NCI-H2171 treated with DMSO at 0.1 percent for 48 hours (cell line): ENCODE results near the gene KTN1.

ENCODE experiments used
- DNase-seq: peaks from one replicate; lab custom pipeline; 2025; lab: John Stamatoyannopoulos, UW

KTN1 gene

DNA sequence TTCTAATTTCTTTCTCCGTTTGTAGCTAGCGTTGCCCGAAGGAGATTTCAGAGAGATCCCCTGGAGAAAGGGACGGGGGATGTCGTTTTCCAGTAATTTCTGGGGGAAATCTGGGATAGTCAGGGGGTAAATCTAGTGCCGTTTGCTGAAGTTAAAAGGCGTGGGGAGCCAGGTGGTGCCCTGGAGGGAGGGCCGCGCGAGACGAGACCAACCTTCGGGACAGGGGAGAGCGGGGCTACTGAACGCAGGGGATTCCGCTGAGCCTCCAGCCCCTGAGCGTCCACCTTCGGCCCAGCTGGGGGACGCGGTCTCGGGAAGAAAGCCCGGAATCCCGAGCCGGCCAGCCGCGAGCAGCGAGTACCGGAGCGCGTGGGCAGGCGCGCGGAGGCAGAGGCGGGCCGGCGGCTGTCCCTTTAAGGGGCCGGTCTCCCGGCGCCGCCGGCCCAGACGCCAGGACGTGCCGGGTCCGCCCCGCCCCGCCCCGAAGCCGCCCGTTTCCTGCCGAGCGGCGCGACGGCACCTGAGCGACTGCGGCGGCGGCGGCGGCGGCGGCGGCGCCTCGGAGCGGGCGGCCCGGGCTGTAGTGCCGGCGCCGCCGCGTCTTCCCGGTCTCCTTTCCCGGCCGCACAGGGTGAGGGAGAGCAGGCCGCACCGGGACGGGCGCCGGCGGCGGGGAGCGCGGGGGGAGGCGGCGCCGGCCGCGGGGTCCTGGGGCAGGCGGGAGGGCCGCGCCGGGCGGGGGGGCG is at the start of gene KTN1:
Gene KTN1, plus strand, starts transcription at position 484 of the 746 bp plus-strand sequence. CDS start 31,842 bp downstream, outside the sequence.
- DNase-seq = peak; percentile 86

GRCh38 chr14:55530464-55530863 is 49.5 kb upstream of the KTN1 start:
- peak; percentile 15 for DNase-seq

GRCh38 chr14:55532645-55533344 is 47.2 kb upstream of the KTN1 start:
- peak; percentile 83 for DNase-seq

- no peak for DNase-seq
These were observed 46.0 kb upstream of the KTN1 start for GRCh38 chr14:55533960-55534359.

DNA sequence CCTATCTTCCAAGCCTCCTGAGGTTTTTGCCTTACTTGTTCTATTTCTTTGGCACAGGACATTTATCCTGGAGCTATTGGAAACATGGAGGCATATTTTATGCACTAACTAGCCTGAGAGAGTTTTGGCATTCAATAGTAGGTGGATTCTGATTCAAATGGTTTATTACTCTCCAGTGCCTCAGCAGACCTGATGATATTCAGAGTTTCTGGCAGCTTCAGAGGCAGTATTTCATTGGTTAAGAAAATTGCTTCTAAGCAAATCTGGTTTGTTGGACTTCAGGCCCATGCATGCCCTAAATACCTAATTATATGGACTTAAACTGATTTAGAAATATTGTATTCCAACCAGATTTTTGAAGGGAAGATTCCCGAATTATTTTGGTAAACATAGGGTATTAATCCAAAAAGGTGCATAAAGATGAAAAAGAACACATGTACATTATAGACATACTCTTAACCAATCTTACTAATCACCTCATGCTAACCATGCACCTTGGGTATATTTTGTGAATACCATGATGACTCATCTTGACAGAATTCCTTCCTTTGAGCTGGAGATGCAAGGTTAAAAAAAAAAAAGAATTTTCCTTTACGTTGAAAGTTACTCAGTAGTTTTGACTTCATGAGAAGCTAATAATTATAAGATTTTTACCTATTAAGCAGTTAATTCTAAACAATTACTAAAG is 44.3 kb upstream of the KTN1 start:
- DNase-seq = no peak

DNA sequence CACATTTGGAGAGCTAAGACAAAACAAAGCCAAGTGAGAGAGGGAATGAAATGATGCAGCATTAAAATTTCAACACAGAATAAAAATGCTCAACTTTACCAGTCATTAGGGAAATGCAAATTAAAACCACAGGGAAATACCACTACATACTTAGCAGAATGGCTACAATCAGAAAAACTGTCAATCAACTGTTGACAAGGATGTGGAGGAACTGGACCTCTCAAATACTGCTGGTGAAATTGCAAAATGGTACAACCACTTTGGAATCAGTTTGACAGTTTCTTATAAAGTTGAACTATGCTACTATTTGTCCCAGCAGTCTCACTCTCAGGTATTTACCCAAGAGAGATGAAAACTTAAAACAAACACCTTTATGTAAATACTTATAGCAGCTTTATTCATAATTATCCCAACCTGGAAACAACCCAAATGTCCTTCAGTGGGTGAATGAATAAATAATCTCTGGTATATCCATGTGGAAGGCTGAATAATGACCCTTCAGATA is 43.8 kb upstream of the KTN1 start:
- DNase-seq = no peak

DNA sequence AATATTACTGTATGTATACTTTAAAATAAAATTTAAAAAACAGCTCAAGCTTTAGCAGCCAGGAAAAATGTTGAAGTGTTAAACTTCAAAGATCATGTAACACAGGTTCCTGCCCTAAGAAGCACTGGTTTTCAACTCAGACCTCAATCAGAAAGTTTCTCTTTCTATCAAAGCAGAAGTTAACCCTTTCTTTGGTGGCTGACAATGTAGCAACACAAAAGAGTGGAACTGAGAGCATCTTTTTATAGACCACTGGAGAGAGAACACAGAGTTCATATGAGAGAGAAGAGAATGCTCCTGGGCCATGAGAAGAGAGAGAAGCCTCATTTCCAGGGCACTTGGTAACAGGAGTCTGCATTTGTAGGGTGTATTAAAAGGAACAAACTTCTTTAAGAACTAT is 42.2 kb upstream of the KTN1 start:
- DNase-seq = no peak

- no peak for DNase-seq
These were observed 40.0 kb upstream of the KTN1 start for GRCh38 chr14:55539975-55540374.

DNA sequence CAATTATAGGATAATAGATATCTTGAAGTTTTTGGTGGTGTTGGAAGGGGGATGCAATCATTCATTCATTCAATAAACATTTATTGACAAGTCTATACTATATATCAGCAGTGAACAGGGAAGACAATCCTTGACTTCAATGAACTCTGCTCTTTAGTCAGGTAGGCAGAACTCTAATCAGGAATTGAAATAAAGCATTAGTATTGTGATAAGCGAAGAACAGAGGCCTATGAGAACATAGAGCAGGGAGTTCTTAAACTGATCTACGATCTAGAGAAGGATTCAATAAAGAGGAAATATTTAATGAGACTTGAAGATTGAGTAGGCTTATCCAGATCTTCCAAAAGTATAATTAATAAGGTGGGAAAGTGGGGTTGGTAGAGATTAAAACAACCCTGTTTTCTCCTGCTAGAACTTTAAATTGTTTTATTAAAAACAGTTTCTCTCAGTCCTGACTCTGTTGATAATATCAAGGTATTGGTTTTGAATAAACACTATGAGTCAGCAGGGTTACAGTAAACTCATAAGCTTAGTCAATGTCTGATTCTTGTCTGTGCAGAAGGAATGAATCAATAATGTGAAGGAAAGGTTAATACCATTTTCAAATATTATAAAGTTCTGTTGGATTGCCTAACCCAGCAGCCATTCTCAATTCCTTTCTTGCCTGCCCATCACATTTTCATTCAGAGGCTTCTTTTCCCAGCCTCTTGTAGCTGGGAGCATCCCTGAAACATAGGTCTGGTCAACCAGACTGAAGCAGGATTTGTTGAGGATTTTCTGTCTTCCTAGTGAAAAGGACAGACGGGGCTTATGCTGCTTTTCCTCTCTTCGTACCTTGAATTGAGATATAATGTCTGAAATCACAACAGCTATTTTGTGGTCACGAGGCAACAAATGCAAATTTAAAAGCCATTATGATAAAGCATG is 38.9 kb upstream of the KTN1 start:
- no peak for DNase-seq

DNA sequence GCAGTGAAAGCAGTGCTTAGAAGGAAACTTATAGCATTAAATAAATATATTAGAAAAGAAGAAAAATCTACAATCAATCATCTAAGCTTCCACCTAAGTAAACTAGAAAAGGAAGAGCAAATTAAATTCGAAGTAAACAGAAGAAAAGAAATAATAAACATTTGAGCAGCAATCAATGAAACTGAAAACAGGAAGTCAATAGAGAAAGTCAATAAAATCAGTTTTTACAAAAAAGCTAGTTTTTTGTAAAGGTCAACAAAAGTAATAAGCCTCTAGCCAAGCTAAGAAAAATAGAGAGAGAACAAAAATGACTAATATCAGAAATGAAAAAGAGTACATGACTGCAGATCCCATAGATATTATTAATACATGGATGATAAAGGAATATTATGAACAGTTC is 34.2 kb upstream of the KTN1 start:
- DNase-seq = no peak

DNA sequence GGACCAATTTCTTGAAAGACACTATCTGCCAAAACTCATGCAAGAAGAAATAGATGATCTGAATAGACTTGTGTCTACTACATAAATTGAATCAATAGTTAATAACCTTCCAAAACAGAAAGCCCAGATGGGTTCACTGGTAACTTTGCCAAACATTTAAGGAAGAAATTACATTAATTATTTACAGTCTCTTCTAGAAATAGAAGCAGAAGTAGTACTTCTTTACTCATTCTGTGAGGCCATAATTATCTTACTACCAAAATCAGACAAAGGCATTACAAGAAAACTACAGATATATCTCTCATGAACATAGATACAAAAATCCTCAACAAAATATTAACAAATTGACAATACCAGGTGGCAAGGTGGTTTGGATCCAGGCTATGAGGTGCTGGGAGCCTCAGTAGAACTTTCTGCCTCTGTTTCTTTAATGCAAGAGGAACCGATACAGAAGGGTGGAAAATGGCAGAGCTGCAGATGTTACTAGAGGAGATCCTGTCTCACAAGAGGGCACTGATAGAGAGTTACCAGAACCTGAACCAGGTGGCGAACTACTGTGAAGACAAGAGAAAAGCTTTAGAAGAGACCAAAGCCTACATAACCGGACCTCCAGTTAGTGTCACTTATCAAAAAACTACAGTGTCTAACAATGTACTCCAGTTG is 33.7 kb upstream of the KTN1 start:
- no peak for DNase-seq

- no peak for DNase-seq
These were observed 32.2 kb upstream of the KTN1 start for GRCh38 chr14:55547650-55548315.

GRCh38 chr14:55553791-55554190 is 26.2 kb upstream of the KTN1 start:
- DNase-seq = no peak

- peak; percentile 49 for DNase-seq
These were observed 22.9 kb upstream of the KTN1 start for GRCh38 chr14:55556929-55557623.

DNA sequence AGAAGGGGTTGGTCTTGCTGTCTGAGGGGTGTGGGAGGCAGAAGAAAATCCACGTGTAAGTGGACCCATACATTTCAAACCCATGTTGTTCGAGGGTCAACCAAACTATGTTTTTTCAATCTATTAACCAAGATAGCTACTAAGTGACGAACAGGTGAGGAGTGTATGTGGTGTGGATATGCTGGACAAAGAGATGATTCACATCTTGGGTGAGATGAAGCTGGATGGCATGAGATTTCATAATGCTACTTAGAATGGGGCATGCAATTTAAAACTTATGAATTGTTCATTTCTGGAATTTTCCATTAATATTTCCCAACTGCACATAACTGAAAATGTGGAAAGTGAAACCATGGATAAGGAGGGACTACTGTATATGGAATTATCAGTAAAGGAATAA is 17.9 kb upstream of the KTN1 start:
- no peak for DNase-seq

GRCh38 chr14:55568618-55569017 is 11.4 kb upstream of the KTN1 start:
- DNase-seq = no peak

- DNase-seq = no peak
These were observed 8.7 kb upstream of the KTN1 start for GRCh38 chr14:55571125-55571889.

DNA sequence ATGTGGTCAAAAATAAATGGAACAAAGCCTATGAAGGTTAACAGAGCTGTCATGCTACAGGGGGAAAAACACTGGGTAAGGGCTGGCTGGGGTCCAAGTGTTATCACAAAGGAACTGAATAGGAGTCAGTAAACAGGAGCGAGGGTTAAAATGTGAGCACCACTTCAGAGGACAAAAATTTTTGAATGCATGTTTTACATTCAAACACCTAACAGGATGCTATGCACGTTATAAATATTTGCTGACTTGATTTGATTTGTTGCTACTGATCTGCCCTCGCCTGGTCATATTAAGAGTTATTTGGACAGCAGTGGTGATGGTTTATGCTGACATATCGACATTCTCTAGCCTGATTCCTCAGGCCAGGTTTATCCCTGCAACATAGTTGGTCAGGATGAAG is 7.4 kb upstream of the KTN1 start:
- DNase-seq = peak; percentile 13

GRCh38 chr14:55574988-55575387 is 5.0 kb upstream of the KTN1 start:
- DNase-seq = no peak
